D721Med (cell line): ENCODE data around the gene FAM237A.

Source experiments
- DNase-seq: peaks from one replicate; pipeline ENCODE4 v3.0.0; 2011; ENCODE audit warnings: low spot score; ENCODE audit not compliant: insufficient read length
- FAIRE-seq: peaks from 2 replicates; lab custom pipeline; 2011; peaks lifted over from hg19 to GRCh38; lab: Jason Lieb, UNC
- TF ChIP-seq, protein P1 (sequence below): IDR thresholded peaks from 2 replicates; pipeline ENCODE4 v1.5.1; 2012; ENCODE audit warnings: mild to moderate bottlenecking, control low read depth; ENCODE audit not compliant: insufficient read depth; ENCODE audit errors: missing control alignments

The FAM237A gene

DNA sequence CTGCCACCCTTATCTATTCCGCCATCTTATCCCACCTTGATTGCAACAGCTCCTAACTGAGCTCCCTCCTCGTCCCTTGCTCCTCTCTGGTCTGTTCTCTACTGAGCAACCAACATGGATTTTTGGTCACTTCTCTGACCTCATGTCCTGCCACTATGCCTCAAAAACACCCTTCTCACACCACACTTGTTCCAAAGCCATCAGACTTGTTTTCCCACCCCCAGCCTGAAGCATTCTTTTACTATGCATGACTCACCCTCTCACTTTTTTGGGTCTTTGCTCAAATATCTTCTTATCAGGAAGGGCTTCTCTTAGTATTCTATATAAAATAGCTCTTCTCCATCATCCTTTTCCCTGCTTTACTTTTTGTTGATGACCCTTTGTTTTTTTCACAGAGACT, 2.7 kb upstream of the FAM237A start:
- DNase-seq = no peak
- no peak for FAIRE-seq

DNA sequence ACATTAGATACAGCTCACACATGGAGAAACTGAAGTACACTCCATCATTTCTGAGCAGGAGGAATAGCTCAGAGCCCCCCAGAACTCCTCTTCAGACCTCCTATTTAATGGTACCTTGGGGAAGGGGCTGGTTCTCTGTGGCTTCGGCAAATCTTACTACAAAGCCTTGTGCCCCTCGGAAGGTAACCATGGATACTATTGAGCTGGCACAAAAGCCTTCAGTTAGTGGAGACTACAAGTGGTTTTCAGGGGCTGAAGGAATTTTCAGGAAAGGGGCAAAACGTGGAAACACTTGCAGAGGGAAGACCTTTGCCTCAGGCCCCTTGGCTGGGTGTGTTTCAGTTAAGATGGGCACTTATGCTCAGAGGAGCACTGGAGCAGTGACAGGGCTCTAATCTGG, 1.1 kb upstream of the FAM237A start:
- FAIRE-seq = no peak
- no peak for DNase-seq
- TF ChIP-seq, protein P1, sequence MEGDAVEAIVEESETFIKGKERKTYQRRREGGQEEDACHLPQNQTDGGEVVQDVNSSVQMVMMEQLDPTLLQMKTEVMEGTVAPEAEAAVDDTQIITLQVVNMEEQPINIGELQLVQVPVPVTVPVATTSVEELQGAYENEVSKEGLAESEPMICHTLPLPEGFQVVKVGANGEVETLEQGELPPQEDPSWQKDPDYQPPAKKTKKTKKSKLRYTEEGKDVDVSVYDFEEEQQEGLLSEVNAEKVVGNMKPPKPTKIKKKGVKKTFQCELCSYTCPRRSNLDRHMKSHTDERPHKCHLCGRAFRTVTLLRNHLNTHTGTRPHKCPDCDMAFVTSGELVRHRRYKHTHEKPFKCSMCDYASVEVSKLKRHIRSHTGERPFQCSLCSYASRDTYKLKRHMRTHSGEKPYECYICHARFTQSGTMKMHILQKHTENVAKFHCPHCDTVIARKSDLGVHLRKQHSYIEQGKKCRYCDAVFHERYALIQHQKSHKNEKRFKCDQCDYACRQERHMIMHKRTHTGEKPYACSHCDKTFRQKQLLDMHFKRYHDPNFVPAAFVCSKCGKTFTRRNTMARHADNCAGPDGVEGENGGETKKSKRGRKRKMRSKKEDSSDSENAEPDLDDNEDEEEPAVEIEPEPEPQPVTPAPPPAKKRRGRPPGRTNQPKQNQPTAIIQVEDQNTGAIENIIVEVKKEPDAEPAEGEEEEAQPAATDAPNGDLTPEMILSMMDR = no peak

More for the DNA sequence above, 2.7 kb upstream of the FAM237A start:
- TF ChIP-seq, protein P1 = no peak

DNA sequence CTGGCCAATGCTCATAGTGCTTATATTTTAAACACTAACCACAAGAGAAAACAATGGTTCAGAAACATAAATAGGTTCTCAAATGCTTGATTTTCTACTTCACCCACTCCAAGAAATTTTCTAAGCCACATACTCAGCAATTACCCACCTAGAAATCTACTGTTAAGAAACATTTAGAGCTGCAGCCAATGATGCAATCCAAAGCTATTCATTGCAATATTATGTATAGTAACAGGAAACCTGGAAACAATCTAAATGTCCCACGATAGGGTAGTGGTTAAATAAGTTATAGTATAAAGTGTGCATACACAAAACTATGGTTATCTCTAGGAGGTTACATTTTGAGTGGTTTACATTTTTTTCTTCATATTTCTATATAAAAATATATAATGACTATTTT, 5.7 kb downstream of the FAM237A start:
- TF ChIP-seq, protein P1 = no peak
- FAIRE-seq (no peak), DNase-seq (no peak)

DNA sequence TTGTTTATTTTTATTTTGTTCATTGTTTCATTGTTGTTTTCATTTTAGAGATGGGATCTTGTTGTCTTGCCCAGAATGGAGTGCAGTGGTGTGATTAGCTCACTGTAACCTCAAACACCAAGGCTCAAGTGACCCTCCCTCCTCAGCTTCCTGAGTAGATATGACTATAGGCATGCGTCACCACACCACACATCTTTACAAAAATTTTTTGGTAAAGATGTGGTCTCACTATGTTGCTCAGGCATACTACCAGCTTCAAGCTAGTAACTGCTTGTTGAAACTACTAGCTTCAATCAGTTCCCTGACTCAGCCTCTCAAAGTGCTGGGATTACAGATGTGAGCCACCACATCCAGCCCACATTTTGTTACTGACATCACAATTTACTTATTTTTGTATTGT, 14.8 kb downstream of the FAM237A start:
- TF ChIP-seq, protein P1 = no peak
- FAIRE-seq = no peak
- DNase-seq = no peak

DNA sequence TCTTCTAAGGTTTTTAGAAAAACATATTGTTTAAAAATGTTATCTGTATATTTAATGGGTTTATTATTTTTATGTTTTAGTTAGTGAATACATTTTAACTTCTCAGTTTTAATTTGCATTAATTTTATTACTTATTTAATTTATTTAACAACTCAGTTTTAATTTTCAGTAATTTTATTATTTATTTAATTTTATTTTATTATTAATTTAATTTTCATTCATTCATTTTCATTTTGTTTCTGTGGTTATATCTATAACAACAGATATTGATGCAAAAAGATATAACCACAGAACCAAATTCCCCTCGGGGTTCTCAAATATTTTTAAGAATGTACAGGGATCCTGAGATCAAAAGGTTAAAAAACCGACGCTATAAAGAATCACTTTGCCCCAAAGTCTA, 23.0 kb downstream of the FAM237A start:
- TF ChIP-seq, protein P1 = no peak
- FAIRE-seq = no peak
- DNase-seq = no peak

DNA sequence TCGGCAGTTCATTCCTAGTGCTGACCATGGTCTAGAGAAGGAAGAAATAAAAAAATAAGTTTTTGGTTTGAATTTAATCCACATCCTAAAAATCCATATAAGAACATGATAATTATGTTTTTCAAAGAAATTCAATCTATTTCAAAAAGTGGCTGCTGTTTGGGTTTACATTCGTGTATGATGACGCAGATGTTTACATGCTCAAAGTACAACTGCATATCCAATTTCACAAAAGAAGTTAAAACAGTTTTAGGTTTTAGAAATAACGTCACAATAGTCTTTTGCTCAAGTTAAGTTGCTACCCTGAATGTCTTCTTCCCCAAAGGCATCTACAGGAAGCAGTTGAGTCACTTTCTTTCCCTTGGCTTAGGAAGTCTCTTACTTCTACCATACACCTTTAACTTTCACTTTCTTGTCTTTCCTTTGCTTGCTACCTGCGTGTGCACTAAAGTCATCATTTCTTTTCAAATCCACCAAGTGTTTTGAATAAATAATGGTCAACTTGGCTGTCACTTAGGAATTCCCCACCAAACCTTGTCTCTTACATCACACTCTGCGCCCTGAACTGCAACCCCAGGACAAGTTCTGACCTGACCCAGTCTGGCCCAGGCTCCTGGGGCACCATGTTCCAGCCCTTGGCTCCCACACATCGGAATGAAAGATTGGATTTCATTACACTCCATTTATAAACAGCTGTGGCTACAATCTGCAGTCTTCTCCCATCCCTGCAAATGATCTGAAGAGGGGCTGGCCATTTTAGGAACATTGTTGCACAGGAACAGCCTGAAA, 28.4 kb downstream of the FAM237A start:
- no peak for FAIRE-seq
- no peak for DNase-seq
- TF ChIP-seq, protein P1 = no peak

DNA sequence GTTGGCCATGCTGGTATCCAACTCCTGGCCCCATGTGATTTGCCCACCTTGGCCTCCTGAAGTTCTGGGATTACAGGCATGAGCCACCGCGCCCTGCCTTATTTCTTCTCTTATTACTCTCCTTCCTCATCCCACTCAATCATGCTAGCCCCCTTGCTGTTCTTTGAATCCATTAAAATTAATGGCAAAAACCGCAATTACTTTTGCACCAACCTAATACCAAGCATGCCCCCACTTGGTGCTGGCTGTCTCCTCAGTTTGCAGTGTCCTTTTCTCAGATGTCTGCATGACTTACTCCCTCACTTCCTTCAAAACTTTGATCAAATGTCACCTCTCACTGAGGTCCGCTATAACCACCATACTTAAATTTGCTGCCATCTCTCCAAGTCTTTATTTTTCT, 41.3 kb downstream of the FAM237A start:
- TF ChIP-seq, protein P1 = no peak
- FAIRE-seq = no peak
- DNase-seq = no peak
